Skeletal muscle satellite cell (primary cell): Measurements from ENCODE around the gene ATL2.
"Not testable (repeated sequence)": the region's sequence is repeated elsewhere in the genome, so short reads cannot be mapped to it uniquely, and the experiment has no call there.

ENCODE experiments used
- H3K27me3 ChIP-seq: 2 replicates; pipeline ENCODE4 v1.7.0; 2013; ENCODE audit warnings: low read length; ENCODE audit not compliant: control insufficient read depth, insufficient read depth
- H3K36me3 ChIP-seq: 2 replicates; pipeline ENCODE4 v1.7.0; 2013; ENCODE audit warnings: mild to moderate bottlenecking, control low read depth, low read length; ENCODE audit not compliant: insufficient read depth
- H3K4me1 ChIP-seq: 2 replicates; pipeline ENCODE4 v1.7.0; 2013; ENCODE audit warnings: low read length; ENCODE audit not compliant: control insufficient read depth, insufficient read depth
- H3K4me2 ChIP-seq: 2 replicates; pipeline ENCODE4 v1.7.0; 2013; ENCODE audit warnings: mild to moderate bottlenecking, low read length
- H3K4me3 ChIP-seq: 2 replicates; pipeline ENCODE4 v1.7.0; 2013; ENCODE audit warnings: low read length
- H3K9ac ChIP-seq: 2 replicates; pipeline ENCODE4 v1.7.0; 2013; ENCODE audit warnings: mild to moderate bottlenecking, low read depth, low read length, moderate library complexity
- H3K9me3 ChIP-seq: replicated peaks from 2 replicates; pipeline ENCODE4 v1.7.0; 2013; ENCODE audit warnings: mild to moderate bottlenecking, control low read depth, low read length

Gene ATL2

GRCh38 chr2:38360177-38360576 is 16.9 kb downstream of the ATL2 start:
- no peaks in the 10 kb centered on the region for H3K36me3 ChIP-seq
- no peak overlapping the region for H3K4me3 ChIP-seq
- no peak overlapping the region for H3K9ac ChIP-seq
- no peak overlapping the region for H3K4me2 ChIP-seq
- no peaks in the 10 kb centered on the region for H3K27me3 ChIP-seq
- H3K9me3 ChIP-seq = no peaks in the 10 kb centered on the region
- peaks cover under 1% of the 10 kb centered on the region for H3K4me1 ChIP-seq

GRCh38 chr2:38353402-38353801 is 23.7 kb downstream of the ATL2 start:
- Histone ChIP-seq H3K4me1 (no peaks in the 10 kb centered on the region), H3K4me2 (no peak overlapping the region), H3K9me3 (no peaks in the 10 kb centered on the region), H3K9ac (no peak overlapping the region), H3K4me3 (no peak overlapping the region), H3K36me3 (no peaks in the 10 kb centered on the region), H3K27me3 (no peaks in the 10 kb centered on the region)

- Histone ChIP-seq H3K27me3 (no peaks in the 10 kb centered on the region), H3K4me1 (no peaks in the 10 kb centered on the region), H3K9ac (no peak overlapping the region), H3K36me3 (no peaks in the 10 kb centered on the region), H3K9me3 (no peaks in the 10 kb centered on the region), H3K4me2 (no peak overlapping the region), H3K4me3 (no peak overlapping the region)
Observed at GRCh38 chr2:38352336-38352735, 24.7 kb downstream of the ATL2 start.

- H3K27me3 ChIP-seq = no peaks in the 10 kb centered on the region
- no peak overlapping the region for H3K9ac ChIP-seq
- no peaks in the 10 kb centered on the region for H3K4me1 ChIP-seq
- H3K4me3 ChIP-seq = no peak overlapping the region
- H3K4me2 ChIP-seq = no peak overlapping the region
- H3K9me3 ChIP-seq = no peaks in the 10 kb centered on the region
- H3K36me3 ChIP-seq = peaks cover 11% of the 10 kb centered on the region
Observed at GRCh38 chr2:38345323-38346038, 31.6 kb downstream of the ATL2 start.

GRCh38 chr2:38344813-38345212 is 32.3 kb downstream of the ATL2 start:
- H3K9ac ChIP-seq = no peak overlapping the region

GRCh38 chr2:38343212-38343611 is 33.9 kb downstream of the ATL2 start:
- Histone ChIP-seq H3K4me2 (no peak overlapping the region), H3K4me1 (no peaks in the 10 kb centered on the region), H3K27me3 (no peaks in the 10 kb centered on the region), H3K9me3 (no peaks in the 10 kb centered on the region), H3K9ac (no peak overlapping the region), H3K36me3 (peaks cover 17% of the 10 kb centered on the region), H3K4me3 (no peak overlapping the region)

More at GRCh38 chr2:38344813-38345212, 32.3 kb downstream of the ATL2 start:
- Histone ChIP-seq H3K9me3 (no peaks in the 10 kb centered on the region), H3K36me3 (peaks cover 13% of the 10 kb centered on the region), H3K4me2 (no peak overlapping the region), H3K27me3 (no peaks in the 10 kb centered on the region), H3K4me3 (no peak overlapping the region), H3K4me1 (no peaks in the 10 kb centered on the region)

- H3K27me3 ChIP-seq = no peaks in the 10 kb centered on the region
- no peak overlapping the region for H3K4me2 ChIP-seq
- H3K9me3 ChIP-seq = no peaks in the 10 kb centered on the region
- H3K36me3 ChIP-seq = peaks cover 7% of the 10 kb centered on the region
- no peak overlapping the region for H3K4me3 ChIP-seq
- H3K4me1 ChIP-seq = no peaks in the 10 kb centered on the region
- H3K9ac ChIP-seq = no peak overlapping the region
Observed at GRCh38 chr2:38336621-38337020, 40.5 kb downstream of the ATL2 start.

- Histone ChIP-seq H3K36me3 (no peaks in the 10 kb centered on the region), H3K4me3 (no peak overlapping the region), H3K4me2 (no peak overlapping the region), H3K9me3 (no peaks in the 10 kb centered on the region), H3K4me1 (no peaks in the 10 kb centered on the region), H3K9ac (no peak overlapping the region), H3K27me3 (no peaks in the 10 kb centered on the region)
Observed at GRCh38 chr2:38330754-38331153, 46.3 kb downstream of the ATL2 start.

GRCh38 chr2:38327580-38327979 is 49.5 kb downstream of the ATL2 start:
- Histone ChIP-seq H3K4me2 (no peak overlapping the region), H3K27me3 (no peaks in the 10 kb centered on the region), H3K4me3 (no peak overlapping the region), H3K4me1 (no peaks in the 10 kb centered on the region), H3K9me3 (no peaks in the 10 kb centered on the region), H3K36me3 (no peaks in the 10 kb centered on the region), H3K9ac (no peak overlapping the region)

- no peaks in the 10 kb centered on the region for H3K36me3 ChIP-seq
- no peaks in the 10 kb centered on the region for H3K27me3 ChIP-seq
- H3K9ac ChIP-seq = no peak overlapping the region
- no peaks in the 10 kb centered on the region for H3K4me1 ChIP-seq
- no peak overlapping the region for H3K4me3 ChIP-seq
- H3K4me2 ChIP-seq = no peak overlapping the region
- H3K9me3 ChIP-seq = no peaks in the 10 kb centered on the region
Observed at GRCh38 chr2:38323623-38324022, 53.5 kb downstream of the ATL2 start.

GRCh38 chr2:38322224-38322914 is 54.7 kb downstream of the ATL2 start:
- no peaks in the 10 kb centered on the region for H3K27me3 ChIP-seq
- H3K36me3 ChIP-seq = no peaks in the 10 kb centered on the region
- no peak overlapping the region for H3K9ac ChIP-seq
- H3K4me1 ChIP-seq = no peaks in the 10 kb centered on the region
- H3K4me3 ChIP-seq = no peak overlapping the region
- no peak overlapping the region for H3K4me2 ChIP-seq
- no peaks in the 10 kb centered on the region for H3K9me3 ChIP-seq

- H3K9me3 ChIP-seq, H3K4me3 ChIP-seq, H3K4me2 ChIP-seq, H3K4me1 ChIP-seq, H3K9ac ChIP-seq, H3K27me3 ChIP-seq, H3K36me3 ChIP-seq: not testable (repeated sequence)
Observed at GRCh38 chr2:38319240-38319639, 57.8 kb downstream of the ATL2 start.
